A673 (cell line): ENCODE measurements around the gene ATG4C. TPM values are rescaled to one million over a fixed set of nuclear protein-coding genes. Genes with fewer than 3 reads are reported as not detected.

Experiments used
- BruUV-seq: library from RNA; stranded (reverse); fragments of 400-500 nt; replicated peaks from 2 replicates; lab custom pipeline; 2021; lab: Mats Ljungman, UMichigan
- CTCF ChIA-PET: fragments of 300-600 bp; sonication (Branson Sonifier 250); formaldehyde crosslinking; loops from one replicate; lab custom pipeline; 2022; ENCODE audit warnings: antibody characterized with exemption; lab: Charles Lee
- POLR2A ChIA-PET: fragments of 300-600 bp; sonication (Branson Sonifier 250); formaldehyde crosslinking; loops from one replicate; lab custom pipeline; 2022; ENCODE audit warnings: antibody characterized with exemption; ENCODE audit not compliant: low non-redundant PET; lab: Charles Lee
- DNase-seq: peaks from one replicate; pipeline ENCODE4 v3.0.0-alpha.2; 2015; ENCODE audit warnings: low spot score
- H3K27ac ChIP-seq: fragments of 200-600 bp; sonication (generic); 2 replicates; pipeline ENCODE4 v1.5.1; 2016; ENCODE audit warnings: mixed run types, low read depth, mild to moderate bottlenecking, mixed read lengths, antibody characterized with exemption, low read length; ENCODE audit not compliant: poor library complexity, severe bottlenecking
- H3K27me3 ChIP-seq: fragments of 200-600 bp; sonication (generic); replicated peaks from 2 replicates; pipeline ENCODE4 v1.6.1; 2017; ENCODE audit warnings: mixed run types, low read depth, mild to moderate bottlenecking, mixed read lengths, antibody characterized with exemption, low read length; ENCODE audit not compliant: insufficient read depth, poor library complexity
- H3K36me3 ChIP-seq: fragments of 200-600 bp; sonication (generic); 2 replicates; pipeline ENCODE4 v1.6.1; 2016; ENCODE audit warnings: mixed run types, mild to moderate bottlenecking, mixed read lengths, antibody characterized with exemption, low read length; ENCODE audit not compliant: insufficient read depth, poor library complexity, severe bottlenecking
- H3K4me1 ChIP-seq: fragments of 200-600 bp; sonication (generic); 2 replicates; pipeline ENCODE4 v1.6.1; 2017; ENCODE audit warnings: mixed run types, mild to moderate bottlenecking, mixed read lengths, antibody characterized with exemption, low read length; ENCODE audit not compliant: insufficient read depth, poor library complexity, severe bottlenecking
- H3K4me3 ChIP-seq: fragments of 200-600 bp; sonication (generic); 2 replicates; pipeline ENCODE4 v1.5.1; 2016; ENCODE audit warnings: low read depth, mixed run types, mild to moderate bottlenecking, mixed read lengths, low read length; ENCODE audit not compliant: poor library complexity, severe bottlenecking
- H3K9me3 ChIP-seq: fragments of 200-600 bp; sonication (generic); 2 replicates; pipeline ENCODE4 v1.6.1; 2016; ENCODE audit warnings: mixed run types, low read depth, mild to moderate bottlenecking, mixed read lengths, antibody characterized with exemption, low read length; ENCODE audit not compliant: poor library complexity, severe bottlenecking
- CTCF ChIP-seq: fragments of 300-800, 200-600 bp; sonication (generic); conservative IDR thresholded peaks from 2 replicates; pipeline ENCODE4 v1.5.1; 2017; ENCODE audit warnings: low read depth, mild to moderate bottlenecking, antibody characterized with exemption, low read length, moderate library complexity, mixed read lengths
- EZH2 ChIP-seq: fragments of 200-600 bp; sonication (generic); IDR thresholded peaks from 2 replicates; pipeline ENCODE4 v1.6.1; 2017; ENCODE audit warnings: borderline replicate concordance, low read depth, mild to moderate bottlenecking, mixed read lengths, antibody characterized with exemption, low read length; ENCODE audit not compliant: poor library complexity, severe bottlenecking
- intact Hi-C: fragments of 100-400 bp; cut with micrococcal nuclease; formaldehyde crosslinking; loops from one replicate; pipeline ENCODE4 v1.10.0; 2022; ENCODE audit not compliant: unreplicated experiment
- total RNA-seq: library from RNA; stranded (reverse); gene quantifications from 2 replicates; pipeline ENCODE4 v1.2.3, GENCODE V29; 2021

ATG4C gene
- total RNA-seq, 1 experiment from 2014 or later, result 14.4 TPM

DNA sequence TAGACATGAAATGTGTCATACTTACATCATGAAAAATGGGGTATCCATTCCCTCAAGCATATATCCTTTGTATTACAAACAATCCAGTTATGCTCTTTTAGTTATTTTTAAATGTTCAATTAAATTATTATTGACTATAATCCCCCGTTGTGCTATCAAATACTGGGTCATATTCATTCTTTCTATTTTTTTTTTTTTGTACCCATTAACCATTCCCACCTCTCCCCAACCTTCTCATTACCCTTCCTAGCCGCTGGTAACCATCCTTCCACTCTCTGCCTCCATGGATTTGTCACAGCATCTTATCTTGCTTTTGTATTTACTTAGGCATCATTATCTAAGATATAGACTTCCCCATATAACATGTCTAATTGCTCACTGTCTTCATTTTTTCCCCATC lies 15.8 kb downstream of the ATG4C start:
- no peaks in the 10 kb centered on the region for H3K4me1 ChIP-seq
- intact Hi-C loops, result no loop called here
- no peak overlapping the region for H3K4me3 ChIP-seq
- no peaks in the 10 kb centered on the region for H3K36me3 ChIP-seq
- ChIA-PET CTCF (no interaction called here), POLR2A (no interaction called here)
- no peak for DNase-seq
- no peak overlapping the region for H3K27ac ChIP-seq
- H3K27me3 ChIP-seq, result no peaks in the 10 kb centered on the region
- no TSS peak for BruUV-seq
- TF ChIP-seq CTCF, result no peak
- no peak for TF ChIP-seq EZH2
- H3K9me3 ChIP-seq, result no peaks in the 10 kb centered on the region

DNA sequence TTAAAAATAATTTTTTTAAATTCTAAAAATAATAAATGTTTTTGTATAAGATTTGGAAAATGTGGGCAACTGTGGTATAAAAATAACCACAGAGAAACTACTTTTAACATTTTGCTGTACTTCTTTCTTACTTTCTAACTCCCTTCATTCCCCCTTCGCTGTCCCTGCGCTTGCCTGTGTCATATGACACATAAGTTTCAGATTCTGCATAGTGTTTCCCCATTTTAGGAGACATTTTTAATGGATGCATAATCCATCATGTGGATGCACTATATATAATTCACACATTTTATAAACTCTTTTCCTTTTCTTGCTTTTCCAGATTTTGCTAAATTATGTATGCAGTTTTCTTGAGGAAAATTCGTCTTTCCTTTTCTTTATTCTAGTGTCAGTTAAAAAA lies 16.3 kb downstream of the ATG4C start:
- TF ChIP-seq CTCF (no peak), EZH2 (no peak)
- CTCF ChIA-PET, result interaction anchor here (0.7 kb wide), 1 partner anchor 359 kb away, joined by 3 read pairs; no protein-coding TSS in a partner anchor
- DNase-seq, result no peak
- no peaks in the 10 kb centered on the region for H3K36me3 ChIP-seq
- POLR2A ChIA-PET, result no interaction called here
- H3K27ac ChIP-seq, result no peak overlapping the region
- intact Hi-C loops, result no loop called here
- H3K4me1 ChIP-seq, result no peaks in the 10 kb centered on the region
- BruUV-seq, result no TSS peak
- no peaks in the 10 kb centered on the region for H3K9me3 ChIP-seq
- no peaks in the 10 kb centered on the region for H3K27me3 ChIP-seq
- no peak overlapping the region for H3K4me3 ChIP-seq

DNA sequence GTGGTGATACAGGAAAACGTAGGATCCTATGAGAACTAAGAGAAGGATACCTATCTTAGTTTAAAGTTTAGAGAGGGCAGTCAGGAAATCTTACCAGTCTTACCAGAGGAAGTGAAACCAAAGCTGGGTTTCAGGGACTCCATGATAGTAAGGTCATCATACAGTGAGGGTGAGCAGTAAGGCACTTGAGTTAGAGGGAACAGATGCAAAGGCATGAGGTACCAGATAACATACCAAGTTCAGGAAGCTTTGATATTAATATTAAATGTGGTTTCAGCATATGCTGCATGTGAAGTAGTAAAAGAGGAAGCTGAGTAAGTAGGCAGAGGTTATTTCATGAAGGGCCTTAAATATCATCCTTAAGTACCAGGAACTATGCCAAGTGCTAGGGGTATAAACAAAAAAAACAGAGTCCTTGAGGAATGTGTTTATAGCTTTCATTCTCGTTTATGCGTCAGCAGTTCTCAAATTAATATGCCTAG lies 16.9 kb downstream of the ATG4C start:
- intact Hi-C loops, result no loop called here
- Histone ChIP-seq H3K4me1 (no peaks in the 10 kb centered on the region), H3K36me3 (no peaks in the 10 kb centered on the region), H3K9me3 (no peaks in the 10 kb centered on the region), H3K27ac (no peak overlapping the region), H3K4me3 (no peak overlapping the region), H3K27me3 (no peaks in the 10 kb centered on the region)
- ChIA-PET CTCF (interaction anchor here (0.7 kb wide), 1 partner anchor 360 kb away, joined by 3 read pairs; no protein-coding TSS in a partner anchor), POLR2A (no interaction called here)
- TF ChIP-seq EZH2 (no peak), CTCF (no peak)
- DNase-seq, result no peak
- BruUV-seq, result no TSS peak
